Measurements from ENCODE around the gene ARL8B. TPM values are rescaled to one million over a fixed set of nuclear protein-coding genes. Genes with fewer than 3 reads are reported as not detected.

The ARL8B gene
- polyA plus RNA-seq, 1 donor from 2014 or later = 103 TPM

GRCh38 chr3:5212628-5213573 lies 90.8 kb downstream of the ARL8B start:
- peaks cover 7% of the 10 kb centered on the region for H3K36me3 ChIP-seq (ENCODE audit: insufficient read depth, low read length)
- H4K20me1 ChIP-seq (ENCODE audit: insufficient read depth) = no peaks in the 10 kb centered on the region
- H3K9ac ChIP-seq (ENCODE audit: low read length) = no peak overlapping the region
- H3K9me3 ChIP-seq (ENCODE audit: low read length) = no peaks in the 10 kb centered on the region
- H3K27me3 ChIP-seq (ENCODE audit: insufficient read depth, low read depth, low read length) = no peaks in the 10 kb centered on the region
- H3K4me2 ChIP-seq (ENCODE audit: low read length) = no peak overlapping the region
- no peaks in the 10 kb centered on the region for H3F3A ChIP-seq (ENCODE audit: insufficient read depth, low read length, poor library complexity, severe bottlenecking)
- H3K9me2 ChIP-seq (ENCODE audit: insufficient read depth, low read length) = no peaks in the 10 kb centered on the region
- no peak overlapping the region for H2AFZ ChIP-seq (ENCODE audit: low read depth, low read length)
- TF ChIP-seq SMC3 (conservative IDR thresholded peaks at IDR 0.05; ENCODE audit: poor library complexity) = no peak
- TF ChIP-seq MXI1 (conservative IDR thresholded peaks at IDR 0.05; ENCODE audit: poor library complexity, severe bottlenecking) = no peak
- no peak for TF ChIP-seq TAF1 (IDR thresholded peaks at IDR 0.05; ENCODE audit: low read depth)
- TF ChIP-seq EZH2 (IDR thresholded peaks at IDR 0.05; ENCODE audit: borderline replicate concordance, insufficient read depth, low read length, poor library complexity, severe bottlenecking) = no peak
- TF ChIP-seq, protein P1, sequence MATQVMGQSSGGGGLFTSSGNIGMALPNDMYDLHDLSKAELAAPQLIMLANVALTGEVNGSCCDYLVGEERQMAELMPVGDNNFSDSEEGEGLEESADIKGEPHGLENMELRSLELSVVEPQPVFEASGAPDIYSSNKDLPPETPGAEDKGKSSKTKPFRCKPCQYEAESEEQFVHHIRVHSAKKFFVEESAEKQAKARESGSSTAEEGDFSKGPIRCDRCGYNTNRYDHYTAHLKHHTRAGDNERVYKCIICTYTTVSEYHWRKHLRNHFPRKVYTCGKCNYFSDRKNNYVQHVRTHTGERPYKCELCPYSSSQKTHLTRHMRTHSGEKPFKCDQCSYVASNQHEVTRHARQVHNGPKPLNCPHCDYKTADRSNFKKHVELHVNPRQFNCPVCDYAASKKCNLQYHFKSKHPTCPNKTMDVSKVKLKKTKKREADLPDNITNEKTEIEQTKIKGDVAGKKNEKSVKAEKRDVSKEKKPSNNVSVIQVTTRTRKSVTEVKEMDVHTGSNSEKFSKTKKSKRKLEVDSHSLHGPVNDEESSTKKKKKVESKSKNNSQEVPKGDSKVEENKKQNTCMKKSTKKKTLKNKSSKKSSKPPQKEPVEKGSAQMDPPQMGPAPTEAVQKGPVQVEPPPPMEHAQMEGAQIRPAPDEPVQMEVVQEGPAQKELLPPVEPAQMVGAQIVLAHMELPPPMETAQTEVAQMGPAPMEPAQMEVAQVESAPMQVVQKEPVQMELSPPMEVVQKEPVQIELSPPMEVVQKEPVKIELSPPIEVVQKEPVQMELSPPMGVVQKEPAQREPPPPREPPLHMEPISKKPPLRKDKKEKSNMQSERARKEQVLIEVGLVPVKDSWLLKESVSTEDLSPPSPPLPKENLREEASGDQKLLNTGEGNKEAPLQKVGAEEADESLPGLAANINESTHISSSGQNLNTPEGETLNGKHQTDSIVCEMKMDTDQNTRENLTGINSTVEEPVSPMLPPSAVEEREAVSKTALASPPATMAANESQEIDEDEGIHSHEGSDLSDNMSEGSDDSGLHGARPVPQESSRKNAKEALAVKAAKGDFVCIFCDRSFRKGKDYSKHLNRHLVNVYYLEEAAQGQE (IDR thresholded peaks at IDR 0.05; ENCODE audit: borderline replicate concordance) = no peak
- TF ChIP-seq CTCF (IDR thresholded peaks at IDR 0.05; ENCODE audit: poor library complexity, severe bottlenecking) = no peak
- no peak for TF ChIP-seq POLR2AphosphoS5 (IDR thresholded peaks at IDR 0.05)
- no peak for TF ChIP-seq EP300 (conservative IDR thresholded peaks at IDR 0.05; ENCODE audit: poor library complexity, severe bottlenecking)
- TF ChIP-seq RAD21 (conservative IDR thresholded peaks at IDR 0.05) = no peak
- H3K27ac ChIP-seq (ENCODE audit: low read length) = no peak overlapping the region
- no peaks in the 10 kb centered on the region for H3K79me2 ChIP-seq (replicated peaks; ENCODE audit: insufficient read depth, low read length)
- H3K4me3 ChIP-seq (ENCODE audit: low read length) = no peak overlapping the region

GRCh38 chr3:5213574-5213966 lies 91.5 kb downstream of the ARL8B start:
- no peaks in the 10 kb centered on the region for H3K27me3 ChIP-seq (ENCODE audit: insufficient read depth, low read depth, low read length)
- H3K27ac ChIP-seq (ENCODE audit: low read length) = no peak overlapping the region
- H3K4me3 ChIP-seq (ENCODE audit: low read length) = no peak overlapping the region
- no peaks in the 10 kb centered on the region for H3F3A ChIP-seq (ENCODE audit: insufficient read depth, low read length, poor library complexity, severe bottlenecking)
- H4K20me1 ChIP-seq (ENCODE audit: insufficient read depth) = no peaks in the 10 kb centered on the region
- no peaks in the 10 kb centered on the region for H3K79me2 ChIP-seq (replicated peaks; ENCODE audit: insufficient read depth, low read length)
- H3K9me3 ChIP-seq (ENCODE audit: low read length) = no peaks in the 10 kb centered on the region
- peaks cover 7% of the 10 kb centered on the region for H3K36me3 ChIP-seq (ENCODE audit: insufficient read depth, low read length)
- no peaks in the 10 kb centered on the region for H3K9me2 ChIP-seq (ENCODE audit: insufficient read depth, low read length)
- H2AFZ ChIP-seq (ENCODE audit: low read depth, low read length) = no peak overlapping the region
- H3K4me2 ChIP-seq (ENCODE audit: low read length) = no peak overlapping the region
- no peak overlapping the region for H3K9ac ChIP-seq (ENCODE audit: low read length)
- TF ChIP-seq MXI1 (conservative IDR thresholded peaks at IDR 0.05; ENCODE audit: poor library complexity, severe bottlenecking) = no peak
- TF ChIP-seq TAF1 (IDR thresholded peaks at IDR 0.05; ENCODE audit: low read depth) = no peak
- TF ChIP-seq RAD21 (conservative IDR thresholded peaks at IDR 0.05) = no peak
- no peak for TF ChIP-seq EP300 (conservative IDR thresholded peaks at IDR 0.05; ENCODE audit: poor library complexity, severe bottlenecking)
- TF ChIP-seq, protein P1 (IDR thresholded peaks at IDR 0.05; ENCODE audit: borderline replicate concordance) = no peak
- no peak for TF ChIP-seq POLR2AphosphoS5 (IDR thresholded peaks at IDR 0.05)
- TF ChIP-seq EZH2 (IDR thresholded peaks at IDR 0.05; ENCODE audit: borderline replicate concordance, insufficient read depth, low read length, poor library complexity, severe bottlenecking) = no peak
- TF ChIP-seq CTCF (IDR thresholded peaks at IDR 0.05; ENCODE audit: poor library complexity, severe bottlenecking) = no peak
- no peak for TF ChIP-seq SMC3 (conservative IDR thresholded peaks at IDR 0.05; ENCODE audit: poor library complexity)

All from neural cell (in vitro differentiated cells).